Activated CD4-positive, alpha-beta T cell treated with anti-CD3 and anti-CD28 coated beads, Interleukin-2, amount 50 U/mL, for 4 hours (primary cell): Measurements from ENCODE around the gene TRIM25.
"Not testable (repeated sequence)": the region's sequence is repeated elsewhere in the genome, so short reads cannot be mapped to it uniquely, and the experiment has no call there.

Experiments used
- DNase-seq, 2 experiments: peaks; one replicate each; pipeline ENCODE4 v3.0.0-alpha.2; 2020

TRIM25 gene, protein sequence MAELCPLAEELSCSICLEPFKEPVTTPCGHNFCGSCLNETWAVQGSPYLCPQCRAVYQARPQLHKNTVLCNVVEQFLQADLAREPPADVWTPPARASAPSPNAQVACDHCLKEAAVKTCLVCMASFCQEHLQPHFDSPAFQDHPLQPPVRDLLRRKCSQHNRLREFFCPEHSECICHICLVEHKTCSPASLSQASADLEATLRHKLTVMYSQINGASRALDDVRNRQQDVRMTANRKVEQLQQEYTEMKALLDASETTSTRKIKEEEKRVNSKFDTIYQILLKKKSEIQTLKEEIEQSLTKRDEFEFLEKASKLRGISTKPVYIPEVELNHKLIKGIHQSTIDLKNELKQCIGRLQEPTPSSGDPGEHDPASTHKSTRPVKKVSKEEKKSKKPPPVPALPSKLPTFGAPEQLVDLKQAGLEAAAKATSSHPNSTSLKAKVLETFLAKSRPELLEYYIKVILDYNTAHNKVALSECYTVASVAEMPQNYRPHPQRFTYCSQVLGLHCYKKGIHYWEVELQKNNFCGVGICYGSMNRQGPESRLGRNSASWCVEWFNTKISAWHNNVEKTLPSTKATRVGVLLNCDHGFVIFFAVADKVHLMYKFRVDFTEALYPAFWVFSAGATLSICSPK

DNA sequence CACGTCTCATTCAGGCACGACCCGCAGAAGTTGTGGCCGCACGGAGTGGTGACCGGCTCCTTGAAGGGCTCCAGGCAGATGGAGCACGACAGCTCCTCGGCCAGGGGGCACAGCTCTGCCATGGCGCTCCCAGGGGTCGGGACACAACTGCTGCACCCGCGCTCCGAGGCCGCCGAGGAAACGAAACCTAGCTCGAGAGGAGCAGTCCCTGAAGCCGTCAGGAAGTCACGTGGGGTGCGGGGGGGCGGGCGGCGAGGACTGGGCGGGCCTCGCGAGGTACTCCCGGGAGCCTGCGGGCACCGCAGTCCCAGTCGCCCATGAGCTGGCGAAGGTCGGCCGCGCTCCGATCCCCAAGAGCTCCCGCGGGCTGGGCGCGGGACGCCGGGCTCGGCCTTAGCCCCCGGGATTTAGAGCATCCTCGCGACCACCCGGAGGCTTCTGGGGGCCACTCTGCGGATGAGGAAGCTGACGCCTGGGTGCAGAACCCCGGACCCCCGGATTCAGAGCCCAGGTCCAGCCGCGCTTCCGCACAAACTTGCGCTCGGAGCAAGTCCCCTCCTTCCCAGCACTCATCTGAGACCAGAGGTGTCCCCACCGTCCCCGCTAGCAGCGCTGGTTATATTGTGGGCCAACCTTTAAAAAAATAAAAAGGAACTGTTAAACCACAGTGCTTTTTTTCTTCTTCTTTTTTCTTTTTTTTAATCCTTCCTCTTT is at the start of gene TRIM25:
Gene TRIM25 (minus strand): TSS at position 183 of the 714 bp plus-strand sequence. CDS start 61 bp downstream, at position 122.
- DNase-seq, result peak; percentile 92

DNA sequence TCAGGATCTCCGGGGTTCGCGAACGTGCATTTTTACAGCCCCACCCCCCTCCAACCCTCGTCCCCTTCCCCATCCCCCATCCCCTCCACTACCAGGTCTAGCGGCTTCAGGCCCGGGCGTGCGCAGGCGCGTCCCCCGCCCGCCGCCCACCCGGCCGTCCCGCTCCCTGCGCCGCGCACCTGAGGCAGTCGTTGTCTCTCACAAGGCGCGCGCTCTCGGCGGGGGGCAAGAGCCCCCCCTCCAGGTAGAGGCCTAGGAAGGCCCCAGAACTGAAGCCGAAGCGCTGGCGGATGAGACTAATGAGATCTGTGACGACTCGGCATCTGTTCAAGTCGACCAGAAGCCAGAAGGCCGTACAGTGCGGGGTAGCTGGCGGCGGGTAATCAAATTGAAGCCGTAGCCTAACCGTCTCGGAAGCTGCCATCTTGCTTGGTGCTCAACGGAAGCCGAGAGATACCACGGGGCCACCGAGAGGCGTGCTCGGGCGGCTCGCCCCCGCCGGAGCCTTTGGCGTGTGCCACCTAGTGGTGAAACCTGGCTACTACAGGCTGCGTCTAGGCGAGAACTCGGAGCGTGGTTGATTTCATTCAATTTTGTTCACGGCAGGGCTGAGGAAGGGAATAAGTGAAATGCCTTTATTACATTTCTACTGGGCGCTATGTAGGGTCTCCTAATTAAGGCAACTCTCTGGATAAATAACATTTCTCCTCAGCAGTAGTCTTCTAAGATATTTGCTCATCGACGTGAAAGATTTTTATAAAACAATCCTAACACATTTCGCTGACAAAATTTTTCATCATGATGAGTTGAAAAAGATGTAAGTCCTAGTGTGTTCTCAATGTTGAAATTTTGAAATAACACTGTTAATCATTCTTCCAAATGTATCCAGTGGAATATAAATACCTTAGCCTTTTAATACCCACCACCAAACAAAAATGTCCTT is 47.0 kb upstream of the TRIM25 start, which contains the start of gene COIL:
Gene COIL (minus strand): TSS at position 455 of the 943 bp plus-strand sequence. CDS start 31 bp downstream, at position 424.
- DNase-seq, result peak; percentile 92

DNA sequence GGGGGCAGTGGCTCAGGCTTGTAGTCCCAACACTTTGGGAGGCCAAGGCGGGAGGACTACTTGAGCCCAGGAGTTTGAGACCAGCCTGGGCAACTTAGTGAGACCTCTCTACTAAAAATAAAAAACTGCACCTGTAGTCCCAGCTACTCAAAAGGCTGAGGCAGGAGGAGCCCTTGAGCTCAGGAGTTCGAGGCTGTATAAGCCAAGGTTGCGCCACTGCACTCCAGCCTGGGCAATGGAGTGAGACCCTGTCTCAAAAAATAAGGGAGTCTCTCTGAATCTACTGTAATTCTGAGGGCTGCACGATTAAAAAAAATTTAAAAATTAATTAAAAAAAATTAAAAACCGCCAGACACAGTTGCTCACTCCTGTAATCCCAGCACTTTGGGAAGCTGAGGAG is 43.1 kb upstream of the TRIM25 start:
- DNase-seq, result no peak

DNA sequence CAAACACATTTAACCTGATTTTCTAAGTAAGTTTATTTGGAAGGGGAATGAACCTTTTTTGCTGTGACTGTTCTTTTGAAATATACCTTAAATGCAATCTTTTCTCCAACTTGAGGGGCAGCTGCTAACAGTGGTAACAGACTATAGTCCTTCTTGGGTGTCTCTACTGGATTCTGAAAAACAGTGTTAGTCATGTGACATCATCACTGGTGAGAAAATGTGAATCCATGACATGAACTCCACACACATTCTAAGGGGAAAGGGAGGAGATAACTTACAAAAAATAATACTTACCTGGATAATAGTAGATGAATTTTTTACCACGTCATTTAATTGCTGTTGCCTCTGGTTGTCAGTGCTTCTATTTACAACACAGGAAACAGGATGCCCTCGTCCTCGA is 35.7 kb upstream of the TRIM25 start:
- DNase-seq, result no peak

DNA sequence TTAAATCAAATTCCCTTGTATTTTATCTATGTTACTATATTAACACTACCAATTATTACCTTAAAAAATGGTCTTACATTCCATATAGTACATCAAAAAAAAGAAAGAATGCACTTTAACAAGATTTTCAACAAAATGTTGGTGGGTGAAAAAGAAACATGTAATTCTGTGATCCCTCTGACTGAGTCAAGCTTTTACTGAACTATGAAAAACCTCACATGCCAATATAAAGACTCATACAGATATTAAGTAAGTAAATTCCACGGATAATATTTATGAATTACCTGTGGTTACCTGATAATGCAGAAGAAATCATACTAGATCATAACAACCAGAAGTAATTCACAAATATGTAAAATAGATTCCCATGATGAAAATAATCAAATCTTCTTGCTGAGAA is 34.6 kb upstream of the TRIM25 start:
- DNase-seq, result no peak

DNA sequence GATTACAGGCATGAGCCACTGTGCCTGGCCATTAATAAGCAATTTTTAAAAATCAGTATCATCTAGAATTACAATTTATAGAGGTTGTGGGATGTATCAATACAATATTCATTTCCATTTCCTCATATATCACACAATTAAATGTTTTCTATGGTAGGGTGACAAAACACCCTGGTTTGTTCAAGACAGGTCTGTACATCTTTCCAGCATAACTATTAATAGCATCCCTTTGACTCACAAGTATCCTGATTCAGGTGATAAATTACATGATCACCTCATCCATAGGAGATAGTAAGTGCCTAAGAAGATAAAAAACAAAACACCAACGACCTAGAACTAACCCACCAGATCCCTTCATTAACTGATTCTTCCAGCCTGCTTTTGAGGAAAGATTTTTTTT is 33.9 kb upstream of the TRIM25 start:
- no peak for DNase-seq

DNA sequence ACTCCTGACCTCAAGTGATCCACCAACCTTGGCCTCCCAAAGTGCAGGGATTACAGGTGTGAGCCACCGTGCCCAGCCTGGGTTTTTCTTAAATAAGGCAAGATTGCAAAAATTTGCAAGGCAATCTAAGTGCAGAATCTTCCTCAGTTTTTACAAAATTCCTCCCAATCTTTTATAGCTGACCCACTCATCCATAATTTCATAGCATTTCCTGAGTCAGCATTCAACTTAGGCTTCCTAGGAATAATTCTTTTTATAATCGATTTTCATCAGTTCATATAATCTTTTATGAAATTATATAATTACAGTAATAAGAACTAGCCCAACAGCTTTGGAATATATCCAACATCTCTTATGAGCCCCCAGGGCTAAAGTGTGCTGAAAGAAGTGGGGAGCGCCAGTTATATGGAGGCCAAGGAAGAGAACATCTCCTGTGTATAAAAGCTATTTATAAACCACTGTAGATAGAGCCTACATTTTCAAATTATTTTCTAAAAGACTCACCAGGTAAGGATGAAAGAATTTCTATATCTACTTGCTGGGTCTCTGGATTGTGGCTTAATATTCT is 32.2 kb upstream of the TRIM25 start:
- no peak for DNase-seq

DNA sequence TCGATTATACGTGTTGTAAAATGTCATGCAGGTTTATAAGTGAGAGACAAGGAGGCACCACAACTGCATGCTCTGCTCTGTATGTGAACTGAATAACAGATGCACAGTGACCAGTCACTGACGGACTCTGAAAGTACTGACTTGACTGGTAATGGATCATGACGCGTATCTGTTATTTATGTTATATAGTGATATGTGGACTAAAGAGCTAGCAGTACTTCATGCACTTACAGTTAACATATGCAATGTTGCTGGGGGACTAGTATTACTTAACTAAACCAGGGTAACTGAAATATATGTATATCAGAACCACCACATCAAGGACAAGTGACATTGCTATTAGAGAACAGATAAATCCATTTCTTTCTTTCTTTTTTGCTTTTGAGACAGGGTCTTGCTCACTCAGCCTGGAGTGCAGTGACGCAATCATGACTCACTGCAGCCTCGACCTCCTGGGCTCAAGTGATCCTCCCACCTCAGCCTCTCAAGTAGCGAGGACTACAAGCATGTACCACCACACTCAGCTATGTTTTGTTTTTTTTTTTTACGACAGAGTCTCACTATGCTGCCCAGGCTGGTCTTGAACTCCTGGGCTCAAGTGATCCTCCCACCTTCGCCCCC is 29.8 kb upstream of the TRIM25 start:
- DNase-seq, result no peak

DNA sequence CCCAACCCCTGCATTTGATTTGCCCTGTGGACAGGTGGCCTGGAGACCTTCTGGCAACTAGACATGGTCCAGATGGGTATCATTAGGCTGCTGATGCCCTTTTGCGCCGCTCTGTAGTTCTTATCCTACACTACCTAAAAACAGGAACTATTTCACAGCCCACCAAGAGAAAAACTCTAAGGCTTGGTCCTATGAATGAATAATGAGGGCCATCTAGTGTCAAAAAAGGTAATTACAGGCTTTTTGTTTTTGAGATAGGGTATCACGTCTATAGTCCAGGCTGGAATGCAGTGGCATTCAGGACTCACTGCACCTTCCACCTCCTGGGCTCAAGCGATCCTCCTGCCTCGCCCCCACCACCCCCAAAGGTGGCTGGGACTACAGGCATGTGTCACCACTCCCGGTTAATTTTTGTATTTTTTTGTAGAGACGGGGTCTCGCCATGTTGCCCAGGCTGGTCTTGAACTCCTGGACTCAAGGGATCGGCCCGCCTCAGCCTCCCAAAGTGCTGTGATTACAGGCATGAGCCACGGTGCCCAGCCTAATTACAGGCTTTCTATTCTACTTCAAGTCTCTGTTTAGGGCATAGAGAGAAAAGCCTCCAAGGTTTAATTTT is 26.1 kb upstream of the TRIM25 start:
- DNase-seq, result no peak

DNA sequence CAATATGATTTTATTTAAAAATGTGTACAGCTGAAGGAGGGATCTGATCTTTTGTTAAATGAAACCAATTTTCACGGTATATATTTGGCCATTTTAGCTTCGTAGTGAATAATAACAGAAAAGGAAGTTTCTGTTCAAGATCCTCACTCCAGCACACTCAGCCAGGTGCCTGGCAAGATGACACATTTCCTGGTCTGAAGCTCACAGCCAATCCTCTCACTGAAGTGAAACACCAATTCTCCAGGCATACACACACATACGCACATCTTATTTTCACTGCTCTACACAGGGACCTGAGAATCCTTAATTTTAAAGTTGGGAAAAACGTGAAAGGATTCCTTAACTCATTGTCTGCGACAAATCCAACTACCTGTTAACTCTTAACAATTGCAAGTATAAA is 24.4 kb upstream of the TRIM25 start:
- DNase-seq, result not testable (repeated sequence)

DNA sequence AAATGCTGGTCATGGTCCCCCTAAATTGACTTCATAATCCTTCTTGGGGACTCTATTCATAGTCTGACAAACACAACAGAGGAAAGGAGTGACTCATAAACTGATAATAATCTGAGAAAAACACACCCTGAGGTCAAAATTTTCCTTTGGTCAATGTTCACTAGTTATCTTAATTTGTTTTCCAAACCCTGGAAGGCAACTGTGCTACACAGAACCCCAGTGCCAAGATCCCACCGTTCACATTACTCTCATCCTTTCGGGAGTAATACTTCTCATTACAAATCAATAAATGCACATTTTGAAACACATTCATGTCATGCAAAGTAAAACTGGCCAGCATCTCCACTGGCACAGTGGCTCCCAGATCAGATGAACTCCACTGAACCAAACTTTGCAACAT is 23.8 kb upstream of the TRIM25 start:
- no peak for DNase-seq

DNA sequence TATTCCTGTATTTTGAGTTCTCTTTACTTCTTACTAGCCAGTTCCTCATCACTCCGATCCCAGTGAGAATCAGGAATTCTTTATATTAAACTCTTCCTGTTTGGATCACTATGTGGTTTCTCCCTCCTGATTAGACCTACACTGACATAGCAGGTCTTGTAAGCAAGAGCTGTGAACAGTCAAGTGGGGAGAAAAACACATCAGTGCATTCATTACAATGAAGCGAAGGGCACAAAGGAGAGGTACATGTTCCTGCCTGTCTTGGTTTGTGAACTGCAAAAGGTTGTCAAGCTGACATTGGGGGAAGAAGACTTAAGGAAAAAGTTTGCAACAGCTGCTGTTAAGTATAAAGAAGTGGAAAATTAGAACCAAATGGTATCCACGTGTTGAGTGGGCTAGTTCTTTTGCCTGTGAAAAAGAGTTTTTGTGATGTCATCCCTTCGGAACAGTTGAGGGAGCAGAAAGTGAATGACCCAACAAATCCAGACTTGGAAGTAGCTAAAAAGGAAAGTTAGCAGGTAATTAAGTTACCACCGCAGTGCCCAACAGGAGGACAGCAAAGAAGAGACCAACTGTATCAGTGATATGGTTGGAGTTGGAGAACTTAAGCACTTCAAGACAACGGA is 23.0 kb upstream of the TRIM25 start:
- no peak for DNase-seq

DNA sequence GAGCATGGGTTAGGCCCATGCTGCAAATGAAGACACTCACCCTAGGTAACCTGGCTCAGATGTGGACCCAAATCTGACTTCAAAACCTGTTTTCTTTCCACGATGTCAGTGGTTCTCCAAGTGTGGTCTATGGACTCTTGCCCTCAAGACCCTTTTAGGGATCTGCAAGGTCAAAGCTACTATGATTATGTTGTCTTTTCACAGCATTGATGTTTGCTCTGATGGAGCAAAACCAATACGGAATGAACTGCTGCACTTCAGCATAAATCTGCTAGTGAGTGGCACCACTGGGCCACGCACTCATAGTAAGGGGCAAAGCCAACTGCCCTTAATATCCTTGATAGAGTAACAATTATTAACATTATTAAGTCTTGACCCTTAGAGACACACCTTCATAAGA is 21.6 kb upstream of the TRIM25 start:
- no peak for DNase-seq

DNA sequence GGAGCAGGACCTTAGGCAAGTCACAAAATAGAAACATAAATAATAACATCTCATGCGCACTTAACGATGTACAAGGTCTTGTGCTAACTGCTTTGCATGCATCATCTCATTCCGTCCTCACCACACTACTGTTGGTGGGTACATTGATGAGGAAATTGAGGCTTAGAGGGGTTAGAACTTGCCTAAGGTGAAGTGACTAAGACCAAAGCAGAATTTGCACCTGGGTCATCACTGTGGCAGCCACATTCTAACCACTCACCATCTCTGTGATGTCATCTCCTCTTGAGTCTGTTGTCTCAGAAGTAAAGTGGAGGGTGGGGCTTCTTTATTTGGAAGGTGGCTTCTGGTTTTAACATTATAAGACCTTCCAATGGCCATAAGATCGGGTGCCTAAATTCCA is 20.4 kb upstream of the TRIM25 start:
- no peak for DNase-seq

DNA sequence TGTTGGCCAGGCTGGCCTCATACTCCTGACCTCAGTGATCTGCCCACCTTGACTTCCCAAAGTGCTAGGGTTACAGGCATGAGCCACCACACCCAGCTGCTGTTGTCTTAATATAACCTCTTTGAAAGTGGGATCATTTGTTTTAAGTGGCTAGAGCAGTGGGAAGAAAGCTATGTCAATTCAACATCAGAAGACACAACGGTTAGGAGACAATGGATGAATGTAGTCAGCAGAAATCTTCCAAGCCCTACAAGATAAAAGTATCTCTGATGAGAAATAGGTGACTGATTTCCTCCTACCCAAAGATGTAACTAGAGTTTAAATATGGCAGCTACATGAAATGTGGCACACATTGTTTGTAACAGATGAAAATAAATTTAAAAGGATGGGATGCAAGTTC is 20.0 kb upstream of the TRIM25 start:
- DNase-seq, result no peak

DNA sequence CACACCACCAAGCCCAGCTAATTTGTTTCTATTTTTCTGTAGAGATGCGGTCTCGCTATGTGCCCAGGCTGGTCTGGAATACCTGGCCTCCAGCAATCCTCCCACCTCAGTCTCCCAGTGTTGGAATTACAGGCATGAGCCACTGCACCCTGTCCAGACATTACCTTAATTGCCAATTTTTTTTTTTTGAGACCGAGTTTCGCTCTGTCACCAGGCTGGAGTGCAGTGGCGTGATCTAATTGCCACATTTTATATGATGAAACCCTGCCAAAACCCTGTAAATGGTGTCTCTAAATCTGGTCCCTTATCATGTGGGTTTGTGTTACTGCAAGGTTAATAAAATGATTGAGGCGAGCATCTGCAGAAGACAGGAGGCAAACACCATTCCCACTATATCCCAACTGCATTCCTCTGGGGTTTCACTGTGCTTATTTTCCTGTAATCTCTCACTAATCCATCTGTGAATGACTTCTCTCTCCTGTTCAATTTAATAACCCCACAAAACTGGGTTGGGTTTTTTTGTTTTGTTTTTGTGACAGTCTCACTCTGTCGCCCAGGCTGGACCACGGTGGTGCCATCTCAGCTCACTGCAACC is 19.4 kb upstream of the TRIM25 start:
- no peak for DNase-seq

DNA sequence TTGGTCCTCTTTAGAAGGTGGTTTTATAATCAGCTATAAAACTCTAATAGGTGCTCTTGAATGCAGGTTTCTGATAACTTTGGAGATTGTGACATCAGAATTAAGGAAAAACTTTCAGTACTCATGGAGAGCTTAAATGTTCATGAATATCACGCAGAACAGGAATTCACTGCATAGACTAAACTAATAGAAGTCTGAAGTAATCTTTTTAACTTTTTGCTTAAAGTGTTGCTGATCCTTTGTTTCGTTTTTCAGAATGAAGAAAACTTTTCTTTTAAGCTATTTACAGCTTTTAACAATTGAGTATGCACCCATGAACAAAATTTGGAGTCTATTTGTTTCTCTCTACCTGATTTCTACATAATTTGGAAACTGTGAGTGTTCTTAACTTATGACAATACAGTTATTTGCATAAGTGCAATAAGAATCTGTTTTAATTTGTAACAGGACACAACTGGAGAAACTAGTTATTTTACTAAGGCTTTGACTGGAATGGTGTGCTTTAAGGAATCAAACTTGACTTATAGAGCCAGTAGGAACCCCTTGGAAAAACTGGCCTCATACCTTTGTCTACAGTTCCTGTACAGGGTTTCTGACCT is 17.0 kb upstream of the TRIM25 start:
- no peak for DNase-seq

DNA sequence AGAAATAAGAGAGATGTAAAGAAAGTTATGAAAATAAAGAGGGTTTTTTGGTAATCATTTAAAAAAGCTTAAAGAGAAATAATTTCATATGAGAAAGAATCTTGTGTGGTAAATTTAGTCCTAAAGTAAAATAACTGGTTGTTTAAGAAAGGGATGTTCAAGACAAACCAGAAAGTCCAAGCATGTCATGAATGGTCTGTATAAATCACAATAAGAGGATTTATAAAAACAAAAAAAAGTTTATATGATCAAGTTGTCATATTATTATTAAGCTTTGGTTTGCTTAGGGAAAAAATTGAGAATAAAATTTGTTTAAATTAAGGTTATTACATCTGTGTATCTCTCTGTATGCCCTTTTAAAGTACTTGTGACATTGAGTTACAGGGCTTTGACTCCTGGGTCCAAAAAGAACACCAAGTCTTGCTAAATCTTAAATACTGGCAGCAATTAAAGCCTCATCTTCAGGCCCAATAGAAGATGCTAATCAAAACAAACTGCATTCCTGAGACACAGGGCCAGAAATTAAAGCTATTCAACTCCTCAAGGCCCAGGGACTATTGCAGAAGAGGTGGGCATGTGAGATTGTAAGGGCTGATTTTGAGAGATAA is 15.6 kb upstream of the TRIM25 start:
- no peak for DNase-seq

DNA sequence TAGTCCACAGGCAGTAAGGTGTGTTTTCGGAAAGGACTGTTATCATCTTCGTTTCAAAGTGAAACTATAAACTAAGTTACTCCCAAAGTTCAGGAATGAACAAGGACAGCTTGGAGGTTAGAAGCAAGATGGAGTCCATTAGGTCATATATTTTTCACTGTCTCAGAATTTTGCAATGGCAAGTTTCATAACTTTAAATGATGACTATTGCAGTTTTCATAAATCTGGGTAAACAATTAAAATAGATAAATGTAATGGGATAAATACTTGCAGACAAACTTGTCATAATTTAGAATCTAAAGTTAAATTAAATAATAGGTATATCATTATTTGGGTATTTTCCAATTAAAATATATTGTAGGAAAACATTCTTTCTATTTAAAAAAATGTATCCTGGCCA is 14.7 kb upstream of the TRIM25 start:
- no peak for DNase-seq

DNA sequence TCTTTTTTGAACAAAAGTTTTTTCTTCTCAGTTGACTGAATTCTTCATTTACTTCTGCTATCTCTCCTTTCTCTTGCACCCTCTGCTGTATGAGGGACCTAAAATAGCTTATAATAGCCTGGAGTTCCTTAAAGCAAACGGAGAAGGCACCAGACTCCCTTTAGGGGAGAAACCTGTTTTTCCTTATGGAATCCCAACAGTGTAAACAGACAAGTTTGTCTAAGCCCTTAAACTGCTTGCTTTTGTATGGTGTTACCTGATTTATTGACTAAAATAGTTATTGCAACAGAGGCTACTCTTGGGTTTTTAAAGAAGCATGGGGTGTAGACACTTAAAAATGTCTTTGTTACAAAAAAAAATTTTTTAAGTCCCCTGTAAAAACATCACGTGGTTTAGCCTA is 12.9 kb upstream of the TRIM25 start:
- DNase-seq, result no peak
